OCI-M1 (cell line): ENCODE results near the gene ARHGAP23.
"Not testable (repeated sequence)": the region's sequence is repeated elsewhere in the genome, so short reads cannot be mapped to it uniquely, and the experiment has no call there.

Source experiments
- DNase-seq: peaks from one replicate; lab custom pipeline; 2025; lab: John Stamatoyannopoulos, UW

ARHGAP23 gene

DNA sequence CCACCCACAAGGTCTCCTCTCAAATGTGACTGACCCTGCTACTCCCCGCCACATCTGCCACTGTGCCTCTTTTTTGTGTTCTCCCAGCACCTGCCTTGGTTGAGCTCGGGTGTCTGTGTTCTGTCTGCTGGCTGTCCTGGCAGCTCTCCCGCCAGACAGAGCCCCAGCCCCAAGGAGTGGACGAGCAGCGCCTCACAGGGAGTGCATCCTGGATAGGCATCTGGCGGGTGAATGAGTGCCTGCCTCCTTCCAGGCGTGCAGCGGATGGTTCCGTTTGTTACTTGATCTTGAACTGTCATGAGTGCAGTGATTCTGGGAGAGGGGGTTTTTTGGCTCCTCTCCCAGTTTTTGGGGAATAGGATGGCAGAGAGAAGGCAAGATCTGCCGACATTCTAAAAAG, 99.9 kb downstream of the ARHGAP23 start:
- not testable (repeated sequence) for DNase-seq

DNA sequence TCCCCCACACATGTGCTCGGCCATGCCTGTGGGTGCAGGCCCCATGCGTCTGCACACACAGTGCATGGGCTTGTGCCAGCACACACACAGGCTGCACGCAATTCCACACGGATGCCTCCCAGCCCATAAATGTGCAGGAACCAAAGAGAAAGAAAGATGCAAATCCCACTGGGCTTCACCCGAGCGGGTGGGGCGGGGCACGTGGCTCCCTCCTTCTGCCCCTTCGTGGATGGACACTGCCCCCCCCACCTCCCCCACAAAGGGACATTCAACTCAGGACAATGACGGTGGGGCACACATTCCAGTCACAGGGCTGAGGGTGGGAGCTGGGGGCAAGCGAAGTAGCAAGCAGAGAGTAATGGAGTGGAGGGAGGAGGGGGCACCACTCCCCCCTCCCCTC, 102.6 kb downstream of the ARHGAP23 start:
- DNase-seq, result not testable (repeated sequence)

DNA sequence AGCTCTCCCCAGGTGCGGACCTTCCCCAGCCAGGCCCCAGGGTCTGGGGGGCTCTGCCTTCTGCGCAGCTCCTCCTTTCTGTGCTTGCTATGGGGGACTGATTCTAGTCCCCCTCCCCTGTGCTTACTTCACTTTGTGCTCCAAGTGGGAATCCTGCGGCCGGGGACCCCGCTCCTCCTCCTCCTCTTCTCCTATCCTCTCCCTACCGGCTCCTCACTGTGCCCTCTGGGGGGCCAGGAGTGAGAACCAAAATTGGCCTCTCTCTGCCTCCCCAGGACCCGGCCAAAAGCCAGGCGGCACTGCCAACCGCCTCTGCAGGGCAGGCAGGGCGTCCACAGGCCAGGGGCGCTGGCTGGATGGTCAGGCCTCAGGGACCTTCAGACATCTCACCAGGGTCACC, 103.5 kb downstream of the ARHGAP23 start:
- not testable (repeated sequence) for DNase-seq

DNA sequence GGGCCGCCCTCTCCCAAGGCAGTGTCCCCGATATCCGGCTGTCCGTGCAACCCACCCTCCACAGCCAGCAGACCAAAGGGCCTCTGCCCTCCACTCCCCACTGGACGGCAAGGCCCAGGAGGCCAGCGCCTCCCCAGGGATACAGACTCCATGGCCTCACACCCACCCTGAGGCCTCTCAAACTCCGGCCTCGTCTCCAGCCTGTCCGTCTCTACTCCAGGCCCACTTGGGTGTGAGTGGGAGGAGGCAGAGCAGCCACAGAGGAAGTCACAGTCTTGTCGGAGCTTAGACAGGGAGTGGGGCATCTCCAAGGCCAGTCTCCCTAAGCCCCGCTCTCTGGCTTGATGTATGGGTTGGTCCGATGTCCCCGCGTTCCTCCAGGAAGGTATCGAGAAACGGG, 104.2 kb downstream of the ARHGAP23 start:
- no peak for DNase-seq

DNA sequence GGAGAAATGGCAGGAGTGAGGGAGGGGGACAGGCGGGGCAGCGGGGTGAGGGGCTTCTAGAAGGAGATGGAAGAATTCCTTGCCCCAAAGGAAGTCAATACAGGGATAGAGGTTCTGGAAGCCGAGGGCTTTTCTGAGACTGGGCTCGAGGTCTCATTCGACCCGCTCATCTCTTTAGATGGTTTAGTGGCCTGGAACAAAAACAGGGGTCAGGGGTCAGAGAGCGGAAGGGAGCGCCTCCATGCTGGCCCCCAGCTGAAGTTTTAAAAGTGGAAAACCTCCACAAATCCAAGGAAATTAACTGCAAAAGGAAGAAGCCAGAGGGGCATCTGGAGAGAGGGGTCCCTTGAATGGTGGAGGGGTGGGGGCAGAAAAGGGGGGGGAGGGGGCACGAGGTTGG, 105.0 kb downstream of the ARHGAP23 start:
- no peak for DNase-seq

DNA sequence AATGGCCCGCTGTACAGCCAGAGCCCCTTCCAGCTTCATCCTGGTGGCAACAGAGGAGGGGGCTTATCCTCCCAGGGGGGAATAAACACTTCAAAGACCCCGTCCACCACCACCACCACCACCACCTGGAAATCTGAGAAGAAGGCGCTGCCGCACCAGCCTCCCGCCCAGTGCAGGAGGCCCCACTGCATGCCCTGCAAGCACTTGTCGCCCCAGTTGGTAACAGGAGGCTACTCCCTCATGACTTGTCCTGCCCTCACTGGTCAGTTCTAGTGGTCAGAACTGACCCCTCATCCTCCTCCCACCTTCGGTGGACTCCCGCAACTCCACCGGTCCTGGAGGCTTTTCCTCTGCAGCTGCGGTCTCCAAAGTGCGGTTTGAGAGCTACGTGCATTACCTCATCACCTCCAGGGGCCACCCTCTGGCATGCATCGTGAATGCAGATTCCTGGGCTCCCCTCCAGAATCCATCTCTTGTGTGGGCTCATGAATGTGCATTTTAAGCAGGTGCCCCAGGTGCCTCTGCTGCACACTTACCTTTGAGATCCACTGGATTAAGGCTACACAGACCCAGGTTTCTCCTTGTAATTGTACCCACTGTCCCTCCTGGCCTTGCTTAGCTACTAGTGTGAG, 105.7 kb downstream of the ARHGAP23 start:
- no peak for DNase-seq

DNA sequence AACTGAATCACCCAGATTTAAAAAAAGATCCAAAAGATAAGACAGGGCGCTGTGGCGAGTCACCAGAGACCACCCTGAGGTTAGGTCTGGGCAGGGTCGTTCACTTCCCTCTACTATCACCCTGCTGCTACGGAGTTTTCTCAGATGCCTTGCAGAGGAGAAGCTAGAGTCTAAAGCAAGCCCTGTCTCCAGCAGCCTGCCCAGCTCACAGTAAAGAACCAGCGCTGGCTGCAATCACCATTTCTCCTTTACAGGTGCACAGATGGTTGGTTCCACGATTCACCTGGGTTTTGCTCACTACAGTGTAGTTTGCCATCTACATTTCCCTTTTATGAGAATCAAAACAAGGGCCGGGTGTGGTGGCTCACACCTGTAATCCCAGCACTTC, 106.2 kb downstream of the ARHGAP23 start:
- DNase-seq, result no peak

DNA sequence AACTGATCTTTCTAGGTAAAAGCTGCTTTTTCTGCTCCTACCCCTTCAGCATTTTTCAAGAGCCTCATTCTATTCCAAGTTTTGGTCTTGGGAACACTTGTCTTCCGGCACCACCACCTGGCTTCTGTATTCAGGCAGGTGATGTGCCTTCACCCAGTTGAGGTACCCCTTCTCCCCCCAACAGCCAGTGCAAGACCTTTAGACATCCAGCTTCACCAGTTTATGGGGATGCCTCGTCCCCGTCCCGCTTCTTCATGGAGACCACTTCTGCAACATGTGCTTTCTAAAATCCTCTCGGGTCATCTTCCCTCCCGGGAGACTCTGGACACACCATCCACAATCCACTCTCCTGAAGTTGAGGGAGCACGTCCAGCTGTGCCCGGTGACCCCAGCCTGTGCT, 107.6 kb downstream of the ARHGAP23 start:
- DNase-seq, result no peak

DNA sequence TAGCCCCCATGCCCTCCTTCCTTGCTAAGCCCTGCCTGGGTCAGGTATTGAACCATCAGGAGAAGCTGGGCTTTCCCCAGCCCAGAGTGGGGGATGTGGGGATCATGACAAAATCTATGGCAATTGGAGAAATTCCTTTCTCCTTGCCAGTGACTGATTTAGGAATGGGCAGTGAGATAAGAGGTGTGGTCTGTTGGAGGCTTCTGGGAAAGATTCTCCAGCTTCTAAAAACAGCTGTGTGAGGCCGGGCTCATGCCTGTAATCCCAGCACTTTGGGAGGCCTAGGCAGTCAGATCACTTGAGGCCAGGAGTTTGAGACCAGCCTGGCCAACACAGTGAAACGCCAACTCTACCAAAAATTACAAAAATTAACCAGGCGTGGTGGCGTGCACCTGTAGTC, 108.4 kb downstream of the ARHGAP23 start:
- no peak for DNase-seq

DNA sequence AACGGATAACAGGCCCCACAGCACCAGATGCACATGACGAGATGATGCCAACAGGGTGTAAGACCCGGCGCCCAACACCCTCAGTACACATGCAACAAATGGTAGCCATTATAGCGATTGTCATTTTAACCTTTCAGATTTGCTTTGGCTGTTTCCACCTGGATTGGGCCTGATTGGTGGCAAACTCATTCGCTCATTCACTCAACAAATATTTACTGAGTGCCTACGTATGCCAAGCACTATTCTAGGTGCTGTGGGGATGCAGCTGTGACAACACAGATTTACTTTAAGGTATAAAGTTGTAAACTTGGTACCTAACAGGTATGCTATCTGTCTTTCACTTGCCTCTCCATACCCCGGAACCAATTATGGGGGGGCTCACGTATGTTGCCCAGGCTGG, 110.6 kb downstream of the ARHGAP23 start:
- no peak for DNase-seq

DNA sequence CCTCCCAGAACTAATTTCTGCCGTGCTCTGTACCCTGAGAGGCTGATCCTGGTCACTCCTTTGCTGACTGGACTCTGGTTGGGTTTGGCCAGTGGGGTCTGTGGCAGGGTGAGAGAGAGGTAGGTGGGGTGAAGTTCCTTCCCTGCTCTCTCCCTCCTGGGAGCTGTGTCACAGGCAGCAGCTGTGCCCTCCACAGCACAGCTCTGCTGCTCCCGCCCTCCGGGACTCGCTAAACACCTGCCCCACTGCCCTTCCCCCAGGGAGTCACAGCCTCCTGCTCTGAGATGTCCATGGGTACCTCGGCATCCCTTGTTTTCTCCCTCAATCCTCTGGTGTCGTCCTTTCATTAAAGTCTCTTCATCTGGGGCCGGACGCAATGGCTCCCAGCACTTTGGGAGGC, 111.1 kb downstream of the ARHGAP23 start:
- no peak for DNase-seq

DNA sequence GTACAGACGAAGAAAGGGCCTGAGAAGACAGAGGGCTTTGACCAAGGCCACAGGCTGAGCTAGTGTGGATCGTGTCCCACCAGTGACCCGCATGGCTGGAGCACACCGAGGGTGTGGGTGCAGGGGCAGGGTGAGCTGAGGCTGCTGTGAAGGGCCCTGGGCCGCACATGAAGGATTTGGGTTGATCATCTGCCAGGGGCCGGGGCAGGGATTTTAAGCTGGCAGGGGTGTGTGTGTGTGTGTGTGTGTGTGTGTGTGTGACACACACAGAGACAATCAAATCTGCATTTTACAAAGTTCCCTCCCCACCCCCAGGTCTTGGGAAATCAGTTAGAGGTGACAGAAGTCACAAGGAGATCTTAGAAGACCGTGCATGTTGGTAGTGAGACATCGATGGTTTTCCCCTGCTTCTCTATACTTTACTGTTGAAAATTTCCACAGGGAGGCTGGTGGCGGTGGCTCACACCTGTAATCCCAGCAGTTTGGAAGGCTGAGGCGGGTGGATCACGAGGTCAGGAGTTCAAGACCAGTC, 112.3 kb downstream of the ARHGAP23 start:
- DNase-seq, result no peak

DNA sequence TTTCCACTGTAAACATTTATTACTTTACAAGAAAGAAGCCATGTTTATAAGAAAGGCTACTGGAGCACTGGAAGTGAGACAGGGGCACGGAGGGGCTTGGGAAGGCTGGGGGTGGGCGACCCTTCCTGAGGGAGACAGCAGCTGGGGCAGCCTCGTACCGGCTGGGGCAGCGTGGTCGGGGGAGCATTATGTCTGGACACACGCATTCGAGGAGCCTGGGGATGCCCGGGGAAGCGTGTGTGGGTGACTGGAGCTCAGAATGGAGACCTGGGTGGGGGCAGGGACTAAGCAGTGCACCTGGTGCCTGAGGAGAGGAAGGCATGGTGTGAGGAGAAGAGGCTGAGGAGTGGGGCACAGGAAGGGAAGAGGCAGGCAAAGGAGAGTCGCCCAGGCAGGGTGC, 113.0 kb downstream of the ARHGAP23 start:
- DNase-seq, result no peak

DNA sequence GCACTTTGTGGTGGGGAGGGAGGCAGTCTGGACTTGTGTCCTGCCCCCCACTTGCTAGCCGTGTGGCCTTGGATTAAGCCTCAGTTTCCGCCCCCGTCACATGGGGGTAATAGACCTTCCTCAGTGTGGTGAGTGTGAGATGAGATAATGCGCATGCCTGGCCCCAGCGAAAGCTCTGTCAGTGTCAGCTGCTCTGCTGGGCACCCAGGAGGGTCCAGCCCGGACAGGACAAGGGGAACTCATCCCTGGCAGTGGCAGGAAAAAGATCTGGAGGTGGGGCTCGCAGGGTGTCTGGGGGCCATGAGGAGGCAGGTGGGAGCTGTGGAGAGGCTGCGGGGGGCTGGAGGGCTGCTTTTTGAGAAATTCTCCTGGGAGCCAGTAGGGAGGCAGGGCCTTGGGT, 114.0 kb downstream of the ARHGAP23 start:
- DNase-seq, result no peak

DNA sequence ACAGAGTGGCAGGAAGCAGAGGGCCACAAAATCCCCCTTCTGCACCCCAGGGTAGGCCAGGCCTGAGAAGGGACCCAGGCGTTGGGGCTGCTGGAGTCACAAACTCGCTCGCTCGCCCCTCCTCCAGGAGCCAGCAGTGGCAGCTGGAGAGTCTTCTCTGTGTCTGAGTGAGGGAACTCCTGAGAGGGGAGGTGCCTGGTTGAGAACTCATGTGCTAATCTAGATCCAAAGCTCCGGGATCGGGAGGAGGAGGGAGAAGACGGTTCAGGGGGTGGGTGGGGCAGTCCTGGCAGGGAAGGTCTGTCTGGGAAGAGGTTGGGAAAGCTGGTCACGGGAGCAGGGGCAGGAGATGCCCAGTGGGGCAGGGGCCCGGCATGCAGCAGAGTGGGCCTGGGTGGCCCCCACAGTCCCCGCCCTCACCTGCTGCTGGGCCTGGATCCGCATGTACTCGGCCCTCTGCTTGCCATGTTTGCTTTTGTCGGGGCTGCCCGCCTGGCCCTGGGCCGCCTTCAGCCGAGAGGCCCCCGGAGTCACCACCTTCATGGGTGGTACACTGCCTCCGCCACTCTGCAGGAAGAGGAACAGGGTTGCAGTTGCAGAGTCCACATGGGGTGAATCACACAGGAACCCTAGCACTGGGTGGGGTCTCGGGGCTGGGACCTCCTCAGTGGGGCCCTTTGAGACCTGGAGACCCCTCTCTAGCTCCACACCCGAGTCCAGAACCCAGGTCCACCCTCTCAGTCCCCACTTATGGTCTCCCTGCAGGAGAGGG, 115.3 kb downstream of the ARHGAP23 start:
- no peak for DNase-seq

DNA sequence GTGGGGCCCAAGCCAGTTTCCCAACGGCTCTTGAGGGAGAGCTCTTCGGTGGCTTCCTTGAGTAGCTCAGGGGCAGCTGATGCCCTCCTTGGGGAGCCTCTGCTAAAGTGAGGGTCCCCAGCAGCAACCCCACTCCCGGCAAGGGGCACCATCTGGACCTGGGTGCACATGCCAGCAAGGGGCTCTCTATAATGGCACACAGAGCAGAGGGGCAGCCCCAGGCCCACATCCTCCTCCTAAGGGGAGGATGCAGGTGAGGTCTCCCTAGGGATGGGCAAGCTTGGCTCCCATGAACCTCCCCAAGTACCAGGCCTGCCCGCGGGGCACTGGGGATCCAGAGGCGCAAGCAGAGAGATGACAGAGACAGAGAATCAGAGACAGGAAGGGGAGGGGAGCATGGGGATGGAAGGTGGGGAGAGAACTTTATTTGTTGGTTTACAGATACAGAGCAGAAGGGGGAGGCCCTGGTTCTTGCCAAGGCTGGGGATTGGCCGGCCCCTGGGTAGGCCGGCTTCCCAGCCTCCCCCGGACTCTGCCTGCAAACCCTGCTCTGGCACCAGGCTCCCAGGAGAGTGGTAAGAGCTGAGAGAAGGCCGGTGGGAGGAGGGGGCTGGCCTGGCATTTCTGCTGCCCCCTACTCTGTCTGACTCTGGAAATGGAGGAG, 116.0 kb downstream of the ARHGAP23 start:
- no peak for DNase-seq

DNA sequence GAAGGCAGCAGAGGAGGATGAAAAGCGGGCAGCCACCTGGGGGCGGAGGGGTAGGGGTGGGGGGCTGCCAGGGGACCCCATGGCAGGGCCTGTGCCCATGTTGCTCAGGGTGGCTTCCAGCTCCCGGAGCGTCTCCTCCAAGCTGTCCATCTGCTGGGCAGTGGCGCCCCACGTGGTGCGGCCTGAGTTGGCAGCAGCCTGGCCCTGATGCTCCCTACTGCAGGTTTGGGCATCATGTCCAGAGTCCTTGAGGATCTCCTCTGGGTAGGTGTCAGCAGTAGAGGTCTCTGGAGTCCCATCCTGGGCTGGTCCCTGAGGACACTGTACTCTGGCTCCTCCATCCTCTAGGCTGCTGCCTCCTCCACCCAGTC, 116.6 kb downstream of the ARHGAP23 start:
- no peak for DNase-seq

DNA sequence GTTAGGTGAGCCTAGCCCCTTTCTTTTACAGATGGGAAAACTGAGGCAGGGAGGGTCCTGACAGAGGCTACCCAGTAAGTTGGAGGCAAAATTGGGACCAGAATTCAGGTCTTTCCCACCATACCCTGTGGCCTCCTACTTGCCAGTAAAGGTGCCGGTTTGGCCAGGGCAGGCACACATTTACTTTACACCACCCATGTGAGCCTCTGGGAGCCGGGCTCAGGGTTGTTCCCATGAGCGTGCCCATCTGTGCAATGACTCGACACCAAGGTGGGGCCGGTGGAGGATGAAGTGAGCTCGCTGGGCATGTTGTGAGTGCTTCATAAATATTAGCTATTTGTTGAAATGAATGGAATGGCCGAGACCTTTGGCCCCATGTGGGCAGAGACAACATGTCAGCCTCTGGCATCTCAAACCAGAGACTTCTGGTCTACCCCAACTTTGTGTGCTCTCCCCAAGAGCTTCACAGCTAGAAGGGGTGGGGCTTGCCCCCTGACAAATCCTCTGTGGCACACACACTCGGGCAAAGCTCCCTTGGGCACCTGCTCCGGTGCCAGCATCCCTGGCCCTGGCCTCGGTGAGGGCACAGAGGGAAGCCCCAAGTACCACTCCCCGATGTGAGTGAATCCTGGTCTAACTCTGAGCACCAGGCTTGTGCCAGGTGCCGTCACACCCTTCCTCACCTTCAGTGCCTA, 117.4 kb downstream of the ARHGAP23 start:
- no peak for DNase-seq

DNA sequence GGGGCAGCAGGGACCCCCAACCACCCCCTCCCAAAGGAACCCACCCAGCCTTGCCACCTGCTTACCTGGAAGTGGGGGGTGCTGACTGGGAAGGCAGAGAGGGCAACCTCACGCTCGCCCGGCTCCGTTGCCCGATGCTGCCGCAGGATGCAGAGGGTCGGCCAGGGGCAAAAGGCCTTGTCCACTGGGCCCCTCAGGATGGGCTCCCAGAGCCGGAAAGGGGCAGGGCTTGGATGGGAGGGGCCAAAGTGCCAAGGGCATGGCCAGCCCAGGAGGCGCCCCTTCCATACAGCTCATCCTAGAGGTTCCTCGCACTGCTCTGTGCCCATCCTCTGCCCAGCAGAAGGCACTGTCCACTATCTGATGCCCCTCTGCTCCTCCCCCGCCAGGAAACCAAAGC, 118.1 kb downstream of the ARHGAP23 start:
- no peak for DNase-seq

DNA sequence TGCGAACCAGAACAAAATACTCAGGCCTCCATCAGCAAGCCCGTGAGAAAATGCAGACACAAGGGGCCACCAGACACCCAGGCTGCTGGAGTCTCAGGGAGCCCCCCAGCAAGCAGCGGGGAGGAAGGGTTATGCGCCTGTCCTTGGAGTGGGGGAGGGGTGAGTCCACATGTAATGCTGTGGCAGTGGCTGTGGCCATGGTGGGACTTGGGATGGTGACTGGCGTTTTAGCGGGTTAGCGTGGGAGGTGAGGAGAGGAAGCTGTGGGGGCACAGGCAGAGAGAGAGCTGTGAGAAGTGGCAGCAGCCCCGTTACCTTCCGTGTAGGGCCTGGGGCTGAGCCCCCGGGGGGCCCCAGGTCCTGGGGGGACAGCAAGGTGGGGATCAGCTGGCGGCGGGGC, 119.2 kb downstream of the ARHGAP23 start:
- DNase-seq, result no peak

DNA sequence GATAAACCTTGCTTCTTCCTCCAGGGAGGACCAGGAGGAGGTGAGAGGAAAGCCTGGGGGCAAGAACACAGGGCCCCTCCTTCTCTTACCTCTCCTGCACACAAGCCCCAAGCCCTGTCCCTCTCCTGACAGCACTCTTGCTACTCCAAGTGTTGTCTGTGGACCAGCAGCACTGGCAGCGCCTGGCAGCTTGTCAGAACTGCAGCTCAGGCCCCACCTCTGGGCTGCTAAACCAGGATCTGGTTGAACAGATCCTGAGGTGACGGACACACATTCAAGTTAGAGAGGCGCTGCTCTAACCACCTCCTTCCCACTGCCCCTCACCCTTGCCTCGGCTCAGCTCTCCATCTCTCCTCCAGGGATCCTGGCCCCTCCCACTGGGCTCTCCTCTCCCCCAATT, 121.0 kb downstream of the ARHGAP23 start:
- DNase-seq, result no peak

DNA sequence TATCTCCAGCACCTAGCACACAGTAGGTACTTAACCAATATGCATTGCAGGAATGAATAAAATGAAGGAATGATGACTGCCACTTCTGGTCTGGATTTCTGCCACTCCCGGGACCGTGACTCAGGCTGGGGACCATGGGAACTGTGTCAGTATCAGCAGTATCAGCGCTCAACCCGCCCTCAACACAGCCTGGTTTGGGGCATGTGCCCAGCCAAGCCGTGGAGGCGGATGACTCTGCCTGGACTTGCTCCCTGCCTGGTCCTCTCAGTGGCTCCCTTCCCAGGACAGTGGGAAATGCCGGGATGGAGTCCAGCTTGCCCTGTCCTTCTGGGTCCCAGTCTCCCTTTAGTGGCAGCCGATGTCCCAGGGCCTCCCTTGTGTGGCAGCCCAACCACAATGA, 122.4 kb downstream of the ARHGAP23 start:
- peak; percentile 45 for DNase-seq

DNA sequence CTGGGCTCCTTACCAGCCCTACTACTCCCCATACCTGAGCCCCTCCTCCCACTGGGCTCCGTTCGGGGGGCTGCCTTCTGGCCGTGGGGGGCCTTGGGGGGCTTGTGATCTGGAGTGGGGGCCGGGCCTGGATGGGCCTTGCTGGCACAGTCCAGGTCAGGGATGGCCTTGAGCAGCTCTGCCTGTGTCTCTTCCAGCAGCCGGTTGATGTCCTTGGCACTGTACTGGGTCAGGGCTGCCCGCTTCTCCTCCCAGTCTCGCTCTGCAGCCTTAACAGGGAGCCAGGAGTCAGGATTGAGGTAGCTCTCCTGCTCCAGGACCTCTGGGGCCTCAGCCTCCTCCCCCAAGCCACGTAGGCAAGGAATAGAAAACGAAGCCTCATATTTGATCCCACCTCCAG, 122.9 kb downstream of the ARHGAP23 start:
- DNase-seq, result no peak
